Adrenal gland (tissue), 5 donors: Measurements from ENCODE around the gene ZCCHC7.
"Not testable (repeated sequence)": the region's sequence is repeated elsewhere in the genome, so short reads cannot be mapped to it uniquely, and the experiment has no call there.

Source experiments
- POLR2A ChIP-seq, 2 donors: fragments of 450-650 bp; IDR thresholded peaks; one replicate each; pipeline ENCODE4 v1.6.1; 2017; ENCODE audit warnings: antibody characterized with exemption in 2 of 2, mild to moderate bottlenecking in 2 of 2, moderate library complexity in 1 of 2
- TF ChIP-seq, protein P1 (sequence below), 6 experiments: fragments of 450-650 bp in 4 of 6; fragments of 200-600 bp in 2 of 6; sonication (generic) in 1 of 6; IDR thresholded peaks; 1 replicate in 5 of 6; 2 replicates in 1 of 6; pipeline versions ENCODE4 v1.5.1 to v1.8.0; 2016 to 2021; ENCODE audit warnings: antibody characterized with exemption in 6 of 6, mild to moderate bottlenecking in 2 of 6, moderate library complexity in 1 of 6
- donor health status: DM: no; HTN: no; CAD: no.

DNA sequence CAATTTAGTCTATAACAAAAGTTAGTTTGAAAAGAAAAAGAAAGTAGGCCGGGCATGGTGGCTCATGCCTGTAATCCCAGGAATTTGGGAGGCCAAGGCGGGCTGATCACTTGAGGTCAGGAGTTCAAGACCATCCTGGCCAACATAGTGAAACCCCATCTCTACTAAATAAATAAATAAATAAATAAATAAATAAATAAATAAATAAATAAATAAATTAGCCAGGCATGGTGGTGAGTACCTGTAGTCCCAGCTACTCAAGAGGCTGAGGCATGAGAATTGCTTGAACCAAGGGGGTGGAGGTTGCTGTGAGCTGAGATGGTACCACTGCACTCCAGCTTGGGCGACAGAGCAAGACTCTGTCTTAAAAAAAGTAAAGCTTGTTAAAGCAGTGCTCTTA is 277.6 kb downstream of the ZCCHC7 start:
- TF ChIP-seq, protein P1, sequence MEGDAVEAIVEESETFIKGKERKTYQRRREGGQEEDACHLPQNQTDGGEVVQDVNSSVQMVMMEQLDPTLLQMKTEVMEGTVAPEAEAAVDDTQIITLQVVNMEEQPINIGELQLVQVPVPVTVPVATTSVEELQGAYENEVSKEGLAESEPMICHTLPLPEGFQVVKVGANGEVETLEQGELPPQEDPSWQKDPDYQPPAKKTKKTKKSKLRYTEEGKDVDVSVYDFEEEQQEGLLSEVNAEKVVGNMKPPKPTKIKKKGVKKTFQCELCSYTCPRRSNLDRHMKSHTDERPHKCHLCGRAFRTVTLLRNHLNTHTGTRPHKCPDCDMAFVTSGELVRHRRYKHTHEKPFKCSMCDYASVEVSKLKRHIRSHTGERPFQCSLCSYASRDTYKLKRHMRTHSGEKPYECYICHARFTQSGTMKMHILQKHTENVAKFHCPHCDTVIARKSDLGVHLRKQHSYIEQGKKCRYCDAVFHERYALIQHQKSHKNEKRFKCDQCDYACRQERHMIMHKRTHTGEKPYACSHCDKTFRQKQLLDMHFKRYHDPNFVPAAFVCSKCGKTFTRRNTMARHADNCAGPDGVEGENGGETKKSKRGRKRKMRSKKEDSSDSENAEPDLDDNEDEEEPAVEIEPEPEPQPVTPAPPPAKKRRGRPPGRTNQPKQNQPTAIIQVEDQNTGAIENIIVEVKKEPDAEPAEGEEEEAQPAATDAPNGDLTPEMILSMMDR (IDR thresholded peaks at IDR 0.05) = not testable (repeated sequence)
- TF ChIP-seq POLR2A (IDR thresholded peaks at IDR 0.05) = not testable (repeated sequence)
